K562 (cell line): ENCODE data around the gene CBS. TPM values are rescaled to one million over a fixed set of nuclear protein-coding genes. Genes with fewer than 3 reads are reported as not detected.
A peak's percentile ranks its signal among the peaks of the same experiment; 100 is the strongest.
"Not testable (repeated sequence)": the region's sequence is repeated elsewhere in the genome, so short reads cannot be mapped to it uniquely, and the experiment has no call there.

Source experiments
- ATAC-seq: fragments of 200-7000 bp; cut with Tn5 transposase; 3 replicates; pipeline ENCODE4 v1.9.1; 2020; ENCODE audit warnings: moderate library complexity
- BruUV-seq: library from RNA; stranded (reverse); fragments of 400-500 nt; replicated peaks from 2 replicates; lab custom pipeline; 2021; lab: Mats Ljungman, UMichigan
- CTCF ChIA-PET: fragments of 300-600 bp; formaldehyde crosslinking; extraction: SDS; loops from one replicate; lab custom pipeline; 2021; ENCODE audit warnings: low intra/inter-chr PET ratio; lab: Yijun Ruan, JAX
- POLR2A ChIA-PET: fragments of 300-600, 350-650 bp; sonication (Branson Sonifier 250); formaldehyde crosslinking; extraction: SDS; loops from one replicate; lab custom pipeline; 2021; ENCODE audit warnings: antibody characterized with exemption, inconsistent platforms; lab: Yijun Ruan, JAX
- DNase-seq, 4 experiments: peaks; one replicate each; pipeline versions ENCODE4 v3.0.0 to v3.0.0-alpha.2; 2011 to 2018; ENCODE audit warnings: low spot score in 3 of 4, mixed read lengths in 3 of 4; ENCODE audit errors: extremely low read depth in 1 of 4
- FAIRE-seq: peaks from 2 replicates; lab custom pipeline; 2011; peaks lifted over from hg19 to GRCh38; lab: Jason Lieb, UNC
- H2AFZ ChIP-seq: 2 replicates; pipeline ENCODE4 v1.6.0; 2011; ENCODE audit warnings: low read depth, low read length, control low read depth, inconsistent platforms
- H3K27ac ChIP-seq: fragments of 200-600 bp; 3 replicates; pipeline ENCODE4 v1.8.0; 2011; ENCODE audit warnings: low read depth, mild to moderate bottlenecking, control low read depth, inconsistent platforms, low read length, moderate library complexity, mixed read lengths; ENCODE audit errors: extremely low read depth
- H3K27me3 ChIP-seq, 2 experiments: fragments of 300-600 bp in 1 of 2; 2 replicates in 1 of 2; 3 replicates in 1 of 2; pipeline versions ENCODE4 v1.6.0 to v1.8.0; 2011; ENCODE audit warnings: inconsistent platforms in 2 of 2, low read length in 2 of 2, mild to moderate bottlenecking in 1 of 2, mixed read lengths in 1 of 2, moderate library complexity in 1 of 2; ENCODE audit not compliant: control insufficient read depth in 2 of 2, insufficient read depth in 2 of 2
- H3K36me3 ChIP-seq: fragments of 300-600 bp; 3 replicates; pipeline ENCODE4 v1.8.0; 2011; ENCODE audit warnings: mild to moderate bottlenecking, low read length, inconsistent platforms; ENCODE audit not compliant: control insufficient read depth, insufficient read depth
- H3K4me1 ChIP-seq, 2 experiments: fragments of 200-600 bp in 1 of 2; replicated peaks in 1 of 2; 2 replicates in 1 of 2; 3 replicates in 1 of 2; pipeline versions ENCODE4 v1.5.1 to v1.8.0; 2011; ENCODE audit warnings: inconsistent platforms in 2 of 2, low read length in 2 of 2, mild to moderate bottlenecking in 1 of 2, mixed read lengths in 1 of 2, moderate library complexity in 1 of 2; ENCODE audit not compliant: control insufficient read depth in 2 of 2, insufficient read depth in 2 of 2
- H3K4me2 ChIP-seq: 2 replicates; pipeline ENCODE4 v1.6.1; 2011; ENCODE audit warnings: low read length, control low read depth, inconsistent platforms, mixed read lengths; ENCODE audit not compliant: insufficient read depth
- H3K4me3 ChIP-seq: fragments of 200-600 bp; sonication (generic), shearing (Covaris generic); 2 replicates; pipeline ENCODE4 v1.5.1; 2016; ENCODE audit warnings: control low read depth, inconsistent platforms
- H3K79me2 ChIP-seq: fragments of 200-600 bp; 3 replicates; pipeline ENCODE4 v1.8.0; 2011; ENCODE audit warnings: low read length, inconsistent platforms; ENCODE audit not compliant: control insufficient read depth, insufficient read depth
- H3K9ac ChIP-seq, 2 experiments: 2 replicates each; pipeline versions ENCODE4 v1.6.0 to v1.6.1; 2011; ENCODE audit warnings: low read depth in 2 of 2, low read length in 2 of 2, control low read depth in 1 of 2, inconsistent platforms in 1 of 2, mild to moderate bottlenecking in 1 of 2, mixed read lengths in 1 of 2; ENCODE audit not compliant: insufficient read depth in 1 of 2
- H3K9me1 ChIP-seq: one replicate; pipeline ENCODE4 v1.6.0; 2011; ENCODE audit warnings: inconsistent platforms, mild to moderate bottlenecking, low read length, moderate library complexity; ENCODE audit not compliant: control insufficient read depth, insufficient read depth
- H3K9me3 ChIP-seq: replicated peaks from 2 replicates; pipeline ENCODE4 v1.5.1; 2011; ENCODE audit warnings: low read depth, low read length, inconsistent platforms; ENCODE audit not compliant: control insufficient read depth, insufficient read depth
- H4K20me1 ChIP-seq: replicated peaks from 2 replicates; pipeline ENCODE4 v1.6.1; 2011; ENCODE audit warnings: low read length, inconsistent platforms, mixed read lengths; ENCODE audit not compliant: control insufficient read depth, insufficient read depth
- WGBS: fragments of 100-300 bp; shearing (Covaris generic); methylation state at CpG from one replicate; pipeline ENCODE4 v1.1.6; 2016; ENCODE audit warnings: low coverage, mixed read lengths; ENCODE audit not compliant: insufficient coverage; ENCODE audit errors: missing lambda C conversion rate; 5-methylcytosine and 5-hydroxymethylcytosine counted together
- in situ Hi-C: fragments of 300-500 bp; cut with MboI; formaldehyde crosslinking; loops from 4 replicates; pipeline ENCODE4 v1.15.0; 2018; ENCODE audit warnings: inconsistent platforms, mixed read lengths
- intact Hi-C: fragments of 100-400 bp; cut with micrococcal nuclease; formaldehyde crosslinking; loops from 2 replicates; pipeline ENCODE4 v1.14.2; 2022
- polyA plus RNA-seq, 8 experiments: library from polyadenylated mRNA; depleted of rRNA in 4 of 8; stranded (reverse) in 5 of 8; unstranded in 3 of 8; fragments of >200 nt; fragmentation: Nextera tagmentation in 2 of 8; fragmentation: Illumina TruSeq in 1 of 8; extraction: Ambion mirVana in 2 of 8; extraction: Trizol in 1 of 8; gene quantifications; 2 replicates each; pipeline versions ENCODE4 v1.2.1 to v1.2.3, GENCODE V29; 2011 to 2014; ENCODE audit warnings: inconsistent platforms in 1 of 8, missing spikeins in 1 of 8
- total RNA-seq, 7 experiments: library from RNA; depleted of rRNA in 6 of 7; stranded (reverse); fragments of >200 nt in 6 of 7; fragmentation: Illumina TruSeq in 2 of 7; extraction: Trizol in 2 of 7; gene quantifications; 2 replicates each; pipeline versions ENCODE4 v1.2.1 to v1.2.3, GENCODE V29; 2011 to 2021; ENCODE audit warnings: low replicate concordance in 1 of 7

CBS gene
- total and polyA plus RNA-seq, 9 of the 15 experiments (the other 6 are each of a cell fraction or from before 2014, with no cell fraction given), result 4.6 to 472 (median 152) TPM

- H3K4me2 ChIP-seq, H3K79me2 ChIP-seq, POLR2A ChIA-PET, H3K9me1 ChIP-seq, CTCF ChIA-PET, H3K27me3 ChIP-seq, H3K4me1 ChIP-seq, H4K20me1 ChIP-seq, DNase-seq, H3K27ac ChIP-seq, H3K9ac ChIP-seq, H3K36me3 ChIP-seq, FAIRE-seq, H3K4me3 ChIP-seq, intact Hi-C loops, H3K9me3 ChIP-seq, H2AFZ ChIP-seq, BruUV-seq, in situ Hi-C loops: not testable (repeated sequence)
- no CpG with 5 or more reads among the region's 17 CpGs for WGBS
- peak; percentile 57 for ATAC-seq
Measured at GRCh38 chr21:43089463-43089862, 13.8 kb upstream of the CBS start.

- ATAC-seq, H4K20me1 ChIP-seq, H2AFZ ChIP-seq, FAIRE-seq, H3K9me1 ChIP-seq, H3K27ac ChIP-seq, H3K9me3 ChIP-seq, H3K9ac ChIP-seq, H3K4me2 ChIP-seq, POLR2A ChIA-PET, H3K4me3 ChIP-seq, H3K27me3 ChIP-seq, intact Hi-C loops, BruUV-seq, CTCF ChIA-PET, DNase-seq, H3K79me2 ChIP-seq, in situ Hi-C loops, H3K4me1 ChIP-seq, H3K36me3 ChIP-seq: not testable (repeated sequence)
- WGBS, result no CpG with 5 or more reads among the region's 24 CpGs
Measured at GRCh38 chr21:43082587-43083300, 7.1 kb upstream of the CBS start.

GRCh38 chr21:43076643-43077042 lies 1.0 kb upstream of the CBS start:
- DNase-seq, H3K9me3 ChIP-seq, H3K36me3 ChIP-seq, CTCF ChIA-PET, intact Hi-C loops, H3K4me3 ChIP-seq, in situ Hi-C loops, H4K20me1 ChIP-seq, H3K27ac ChIP-seq, H3K79me2 ChIP-seq, H2AFZ ChIP-seq, H3K9ac ChIP-seq, H3K9me1 ChIP-seq, H3K4me1 ChIP-seq, POLR2A ChIA-PET, H3K4me2 ChIP-seq, H3K27me3 ChIP-seq, BruUV-seq: not testable (repeated sequence)
- FAIRE-seq (peak; percentile 37), ATAC-seq (peak; percentile 10)
- 20% methylated on average over 7 of the region's 28 CpGs for WGBS
